NCI-H82 (cell line): ENCODE data around the gene FIZ1.

Experiments used
- DNase-seq: peaks from one replicate; lab custom pipeline; 2025; lab: John Stamatoyannopoulos, UW

FIZ1 gene

GRCh38 chr19:55599468-55599841 lies at the start of gene FIZ1:
FIZ1 (minus strand) TSS chr19:55599517; CDS start chr19:55597865, 1,652 bp downstream.
- peak; percentile 100 for DNase-seq

GRCh38 chr19:55648585-55649267 lies 49.4 kb upstream of the FIZ1 start:
- DNase-seq = peak; percentile 46

GRCh38 chr19:55647732-55648584 lies 48.6 kb upstream of the FIZ1 start, which contains the start of gene CCDC106:
CCDC106 (plus strand) TSS chr19:55648212; CDS start chr19:55649047, 835 bp downstream.
- DNase-seq = peak; percentile 86

GRCh38 chr19:55646889-55647731 lies 47.8 kb upstream of the FIZ1 start:
- peak; percentile 78 for DNase-seq

GRCh38 chr19:55645512-55645881 lies 46.2 kb upstream of the FIZ1 start:
- no peak for DNase-seq

GRCh38 chr19:55644842-55645511 lies 45.7 kb upstream of the FIZ1 start:
- no peak for DNase-seq

- DNase-seq = no peak
Observed at GRCh38 chr19:55644191-55644833, 45.0 kb upstream of the FIZ1 start.

- DNase-seq = no peak
Observed at GRCh38 chr19:55643887-55644176, 44.5 kb upstream of the FIZ1 start.

- peak; percentile 85 for DNase-seq
Observed at GRCh38 chr19:55643003-55643886, 43.9 kb upstream of the FIZ1 start, which contains the start of gene ZNF581. ZNF581 (plus strand) TSS chr19:55643649; CDS start chr19:55644572, 923 bp downstream.

- DNase-seq = peak; percentile 66
Observed at GRCh38 chr19:55642153-55643002, 43.1 kb upstream of the FIZ1 start.

- DNase-seq = peak; percentile 64
Observed at GRCh38 chr19:55641426-55642152, 42.3 kb upstream of the FIZ1 start.

GRCh38 chr19:55640577-55641425 lies 41.5 kb upstream of the FIZ1 start, which contains the start of gene ZNF580:
ZNF580 (plus strand) TSS chr19:55641002; CDS start chr19:55642509, 1,507 bp downstream.
- DNase-seq = peak; percentile 86

GRCh38 chr19:55640043-55640576 lies 40.8 kb upstream of the FIZ1 start:
- peak; percentile 70 for DNase-seq

GRCh38 chr19:55638864-55639359 lies 39.6 kb upstream of the FIZ1 start:
- DNase-seq = peak; percentile 80

GRCh38 chr19:55637534-55637933 lies 38.2 kb upstream of the FIZ1 start:
- DNase-seq = no peak

- no peak for DNase-seq
Observed at GRCh38 chr19:55636723-55637122, 37.4 kb upstream of the FIZ1 start.

GRCh38 chr19:55635856-55636440 lies 36.6 kb upstream of the FIZ1 start:
- no peak for DNase-seq
